ENCODE data around the gene TMEM184C. TPM values are rescaled to one million over a fixed set of nuclear protein-coding genes. Genes with fewer than 3 reads are reported as not detected.
A peak's percentile ranks its signal among the peaks of the same experiment; 100 is the strongest.

Gene TMEM184C
- total and polyA plus RNA-seq, 2 donors (not counting 1 experiment from before 2014, with no cell fraction given), result 4.9 to 27.5 TPM

DNA sequence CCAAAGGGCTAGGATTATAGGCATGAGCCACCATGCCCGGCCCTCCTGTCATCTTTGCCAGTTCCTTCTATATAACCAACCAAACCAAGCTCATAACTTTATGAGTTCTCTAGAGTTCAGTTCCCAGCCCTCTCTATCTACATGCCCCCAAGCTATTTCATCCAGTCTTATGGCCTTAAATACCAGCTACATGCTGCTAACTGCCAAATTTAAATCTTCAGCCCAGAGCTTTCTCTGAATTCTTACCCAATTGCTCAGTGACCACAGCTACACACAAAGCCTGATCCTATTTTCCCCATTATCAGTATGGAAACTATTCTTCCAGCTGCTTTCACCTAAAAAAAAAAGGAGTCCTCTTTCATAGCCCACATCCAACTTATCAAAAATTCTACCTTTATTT is 23.1 kb downstream of the TMEM184C start:
- no peak for ATAC-seq (ENCODE audit: low read depth)

GRCh38 chr4:147643616-147644015 is 26.4 kb downstream of the TMEM184C start:
- Mint-ChIP-seq H3K9me3 (ENCODE audit: insufficient read depth) (no peaks in the 10 kb centered on the region), H3K27me3 (no peaks in the 10 kb centered on the region), H3K4me1 (peaks cover 23% of the 10 kb centered on the region), H3K27ac (no peak overlapping the region), H3K4me3 (no peak overlapping the region)
- Histone ChIP-seq H3K79me2 (ENCODE audit: control insufficient read depth, insufficient read depth, low read length) (no peaks in the 10 kb centered on the region), H3K4me3 (ENCODE audit: control extremely low read depth in 1 of 5, extremely low read depth in 1 of 5, insufficient read depth in 1 of 5, low read depth in 2 of 5, low read length in 4 of 5) (no peak overlapping the region), H3K4me1 (ENCODE audit: control insufficient read depth in 2 of 2, insufficient read depth in 2 of 2, low read length in 2 of 2) (peaks cover 0 to 3% of the 10 kb centered on the region in 2 donors), H2AFZ (ENCODE audit: insufficient read depth, low read depth, low read length, poor library complexity, severe bottlenecking) (no peak overlapping the region), H3K27ac (ENCODE audit: low read length in 2 of 2) (no peak overlapping the region), H3K36me3 (replicated peaks in 1 of 2; ENCODE audit: control extremely low read depth in 1 of 2, control insufficient read depth in 1 of 2, extremely low read depth in 1 of 2, insufficient read depth in 2 of 2, low read length in 1 of 2) (peaks cover 2 to 16% of the 10 kb centered on the region in 2 experiments), H3K4me2 (replicated peaks; ENCODE audit: low read depth, low read length, poor library complexity, severe bottlenecking) (no peak overlapping the region), H3K9me3 (ENCODE audit: control extremely low read depth in 1 of 3, control insufficient read depth in 2 of 3, insufficient read depth in 1 of 3, low read length in 2 of 3) (no peaks in the 10 kb centered on the region), H3K27me3 (replicated peaks in 1 of 4; ENCODE audit: control extremely low read depth in 1 of 4, control insufficient read depth in 3 of 4, insufficient read depth in 4 of 4, low read length in 3 of 4) (no peaks in the 10 kb centered on the region), H3K9ac (ENCODE audit: low read length) (no peak overlapping the region), H4K20me1 (ENCODE audit: control insufficient read depth, insufficient read depth, low read length, poor library complexity, severe bottlenecking) (peaks cover 4% of the 10 kb centered on the region)
- no CpG with 5 or more reads among the region's 1 CpG for WGBS (ENCODE audit: insufficient coverage)
- DNase-seq (peak; percentile 3), ATAC-seq (ENCODE audit: low read depth) (no peak)
- TF ChIP-seq EZH2 (IDR thresholded peaks at IDR 0.05; ENCODE audit: borderline replicate concordance, insufficient read depth, low read depth, low read length, poor library complexity, severe bottlenecking), result no peak
- ChIA-PET CTCF (no interaction called here), POLR2A (no interaction called here)
- intact Hi-C loops (cut with micrococcal nuclease), result no loop called here

More for the DNA sequence above, 23.1 kb downstream of the TMEM184C start:
- Histone ChIP-seq H3K4me3 (ENCODE audit: control extremely low read depth in 1 of 5, extremely low read depth in 1 of 5, insufficient read depth in 1 of 5, low read depth in 2 of 5, low read length in 4 of 5) (no peak overlapping the region), H2AFZ (ENCODE audit: insufficient read depth, low read depth, low read length, poor library complexity, severe bottlenecking) (no peak overlapping the region), H3K36me3 (replicated peaks in 1 of 2; ENCODE audit: control extremely low read depth in 1 of 2, control insufficient read depth in 1 of 2, extremely low read depth in 1 of 2, insufficient read depth in 2 of 2, low read length in 1 of 2) (peaks cover 6 to 29% of the 10 kb centered on the region in 2 experiments), H3K4me1 (ENCODE audit: control insufficient read depth in 2 of 2, insufficient read depth in 2 of 2, low read length in 2 of 2) (no peaks in the 10 kb centered on the region), H3K27ac (ENCODE audit: low read length in 2 of 2) (no peak overlapping the region), H3K9me3 (ENCODE audit: control extremely low read depth in 1 of 3, control insufficient read depth in 2 of 3, insufficient read depth in 1 of 3, low read length in 2 of 3) (no peaks in the 10 kb centered on the region), H3K79me2 (ENCODE audit: control insufficient read depth, insufficient read depth, low read length) (no peaks in the 10 kb centered on the region), H3K27me3 (replicated peaks in 1 of 4; ENCODE audit: control extremely low read depth in 1 of 4, control insufficient read depth in 3 of 4, insufficient read depth in 4 of 4, low read length in 3 of 4) (no peaks in the 10 kb centered on the region), H3K9ac (ENCODE audit: low read length) (no peak overlapping the region), H4K20me1 (ENCODE audit: control insufficient read depth, insufficient read depth, low read length, poor library complexity, severe bottlenecking) (peaks cover 4% of the 10 kb centered on the region), H3K4me2 (replicated peaks; ENCODE audit: low read depth, low read length, poor library complexity, severe bottlenecking) (no peak overlapping the region)
- CTCF ChIA-PET, result no interaction called here
- Mint-ChIP-seq H3K4me1 (peaks cover 10% of the 10 kb centered on the region), H3K27ac (no peak overlapping the region), H3K9me3 (ENCODE audit: insufficient read depth) (peaks cover 3% of the 10 kb centered on the region), H3K4me3 (no peak overlapping the region), H3K27me3 (no peaks in the 10 kb centered on the region)
- POLR2A ChIA-PET, result no interaction called here
- TF ChIP-seq EZH2 (IDR thresholded peaks at IDR 0.05; ENCODE audit: borderline replicate concordance, insufficient read depth, low read depth, low read length, poor library complexity, severe bottlenecking), result no peak
- TF ChIP-seq CTCF (IDR thresholded peaks at IDR 0.05), result no peak
- WGBS (ENCODE audit: insufficient coverage), result 100% methylated on average over 1 of the region's 1 CpG
- intact Hi-C loops (cut with micrococcal nuclease), result no loop called here
- DNase-seq, result no peak

All from B cell (primary cell).